A549 (cell line): ENCODE results near the gene OSTM1. TPM values are rescaled to one million over a fixed set of nuclear protein-coding genes. Genes with fewer than 3 reads are reported as not detected.

ENCODE experiments used
- ATAC-seq, 2 experiments: fragments of 200-7000 bp in 1 of 2; fragments of >200 bp in 1 of 2; cut with Nextera tagmentation in 1 of 2; cut with Tn5 transposase in 1 of 2; 3 replicates each; pipeline versions ENCODE4 v1.8.0 to v1.9.1; 2018 to 2020; ENCODE audit warnings: mild to moderate bottlenecking in 1 of 2, moderate library complexity in 1 of 2
- CTCF ChIA-PET: fragments of 300-600 bp; sonication (Branson Sonifier 250); formaldehyde crosslinking; extraction: SDS; loops from one replicate; lab custom pipeline; 2021; ENCODE audit warnings: antibody characterized with exemption, inconsistent platforms; lab: Yijun Ruan, JAX
- POLR2A ChIA-PET: fragments of 350-600 bp; formaldehyde crosslinking; extraction: SDS; loops from one replicate; lab custom pipeline; 2021; ENCODE audit warnings: antibody characterized with exemption, inconsistent platforms; lab: Yijun Ruan, JAX
- DNase-seq, 2 experiments: peaks; one replicate each; pipeline versions ENCODE4 v3.0.0 to v3.0.0-alpha.2; 2011 to 2016; ENCODE audit warnings: low read depth in 1 of 2, low spot score in 1 of 2
- FAIRE-seq: peaks from 2 replicates; lab custom pipeline; 2011; peaks lifted over from hg19 to GRCh38; lab: Jason Lieb, UNC
- H3K27ac ChIP-seq, 2 experiments: fragments of >200 bp; sonication (Bioruptor Twin); formaldehyde crosslinking; 3 replicates each; pipeline ENCODE4 v1.5.1; 2016 to 2017
- H3K4me1 ChIP-seq: fragments of >200 bp; sonication (Bioruptor Twin); formaldehyde crosslinking; 3 replicates; pipeline ENCODE4 v1.6.1; 2016
- H3K4me2 ChIP-seq: fragments of >200 bp; sonication (Bioruptor Twin); formaldehyde crosslinking; 3 replicates; pipeline ENCODE4 v1.6.1; 2016
- H3K4me3 ChIP-seq: fragments of >200 bp; sonication (Bioruptor Twin); formaldehyde crosslinking; 3 replicates; pipeline ENCODE4 v1.5.1; 2016
- H3K9me3 ChIP-seq: fragments of >200 bp; sonication (Bioruptor Twin); formaldehyde crosslinking; 3 replicates; pipeline ENCODE4 v1.6.1; 2016
- ATOH8 ChIP-seq: fragments of 250-450 bp; sonication (Bioruptor Pico); IDR thresholded peaks from 2 replicates; pipeline ENCODE4 v1.5.0; 2020; ENCODE audit warnings: low read depth, mild to moderate bottlenecking, moderate library complexity
- BCL3 ChIP-seq: fragments of >200 bp; sonication (Bioruptor Twin); formaldehyde crosslinking; IDR thresholded peaks from 3 replicates; pipeline ENCODE4 v1.6.1; 2016
- BHLHE40 ChIP-seq: IDR thresholded peaks from 2 replicates; pipeline ENCODE4 v1.6.1; 2012; ENCODE audit warnings: low read depth, low read length, inconsistent platforms
- CBX8 ChIP-seq: fragments of 200-600 bp; sonication (generic); IDR thresholded peaks from 2 replicates; pipeline ENCODE4 v1.6.1; 2016
- FOSB ChIP-seq: fragments of 250-450 bp; sonication (Bioruptor Pico); IDR thresholded peaks from 2 replicates; pipeline ENCODE4 v1.5.0; 2020; ENCODE audit warnings: mild to moderate bottlenecking, moderate library complexity
- GATA3 ChIP-seq: IDR thresholded peaks from 2 replicates; pipeline ENCODE4 v1.6.1; 2012; ENCODE audit warnings: borderline replicate concordance
- HDAC2 ChIP-seq: fragments of 200-600 bp; sonication (generic); IDR thresholded peaks from 2 replicates; pipeline ENCODE4 v1.6.1; 2016
- HES2 ChIP-seq: fragments of >200 bp; sonication (Bioruptor Twin); formaldehyde crosslinking; IDR thresholded peaks from 2 replicates; pipeline ENCODE4 v1.6.1; 2016
- HEYL ChIP-seq: fragments of 250-450 bp; sonication (Bioruptor Pico); IDR thresholded peaks from 2 replicates; pipeline ENCODE4 v1.8.0; 2021; ENCODE audit warnings: mild to moderate bottlenecking, moderate library complexity
- HOXA7 ChIP-seq: fragments of 250-450 bp; sonication (Bioruptor Pico); IDR thresholded peaks from 2 replicates; pipeline ENCODE4 v1.5.0; 2020; ENCODE audit warnings: mild to moderate bottlenecking, moderate library complexity
- HOXB13 ChIP-seq: fragments of 250-450 bp; sonication (Bioruptor Pico); IDR thresholded peaks from 2 replicates; pipeline ENCODE4 v1.5.0; 2020; ENCODE audit warnings: low read depth, mild to moderate bottlenecking, moderate library complexity
- HOXB5 ChIP-seq: fragments of 250-450 bp; sonication (Bioruptor Pico); IDR thresholded peaks from 2 replicates; pipeline ENCODE4 v1.5.0; 2020; ENCODE audit warnings: mild to moderate bottlenecking, moderate library complexity
- JUNB ChIP-seq: fragments of >200 bp; sonication (Bioruptor Twin); formaldehyde crosslinking; IDR thresholded peaks from 2 replicates; pipeline ENCODE4 v1.6.1; 2016
- KDM1A ChIP-seq: fragments of 200-600 bp; sonication (generic); IDR thresholded peaks from 2 replicates; pipeline ENCODE4 v1.6.1; 2016; ENCODE audit warnings: low read depth, mild to moderate bottlenecking
- MAFK ChIP-seq: fragments of 450-650 bp; IDR thresholded peaks from 2 replicates; pipeline ENCODE4 v1.6.1; 2014; ENCODE audit not compliant: partially characterized antibody
- MAZ ChIP-seq: fragments of 150-350 bp; IDR thresholded peaks from 2 replicates; pipeline ENCODE4 v1.6.1; 2014; ENCODE audit warnings: antibody characterized with exemption, low read depth, low read length, borderline replicate concordance
- MYC ChIP-seq: IDR thresholded peaks from 2 replicates; pipeline ENCODE4 v1.6.1; 2012; ENCODE audit warnings: mild to moderate bottlenecking, inconsistent platforms, low read length, improper control_type of control experiment, borderline replicate concordance
- NFE2L2 ChIP-seq: fragments of 150-350 bp; conservative IDR thresholded peaks from 2 replicates; pipeline ENCODE4 v1.6.1; 2014; ENCODE audit warnings: low read length
- NPAS2 ChIP-seq: fragments of 250-450 bp; sonication (Bioruptor Pico); IDR thresholded peaks from 2 replicates; pipeline ENCODE4 v1.8.0; 2022; ENCODE audit warnings: mild to moderate bottlenecking, moderate library complexity, borderline replicate concordance
- PBX3 ChIP-seq: IDR thresholded peaks from 2 replicates; pipeline ENCODE4 v1.6.1; 2012
- PHF8 ChIP-seq: fragments of 200-600 bp; sonication (generic); IDR thresholded peaks from 2 replicates; pipeline ENCODE4 v1.6.1; 2016; ENCODE audit warnings: low read depth, mild to moderate bottlenecking, antibody characterized with exemption, moderate library complexity, borderline replicate concordance
- POLR2A ChIP-seq: IDR thresholded peaks from 2 replicates; pipeline ENCODE4 v1.6.1; 2012; ENCODE audit warnings: mild to moderate bottlenecking, low read length
- POLR2AphosphoS2 ChIP-seq: conservative IDR thresholded peaks from 2 replicates; pipeline ENCODE4 v1.6.1; 2012; ENCODE audit warnings: low read length, improper control_type of control experiment, inconsistent platforms
- RCOR1 ChIP-seq: fragments of 150-350 bp; IDR thresholded peaks from 2 replicates; pipeline ENCODE4 v1.6.1; 2014; ENCODE audit warnings: antibody characterized with exemption, low read length, low read depth
- RFX5 ChIP-seq: fragments of 450-650 bp; IDR thresholded peaks from 2 replicates; pipeline ENCODE4 v1.7.1; 2014; ENCODE audit warnings: antibody characterized with exemption, mild to moderate bottlenecking, moderate library complexity
- SMC3 ChIP-seq: fragments of >200 bp; sonication (Bioruptor Twin); formaldehyde crosslinking; IDR thresholded peaks from 3 replicates; pipeline ENCODE4 v1.6.1; 2018; ENCODE audit warnings: inconsistent platforms
- SREBF2 ChIP-seq: fragments of 450-650 bp; IDR thresholded peaks from 2 replicates; pipeline ENCODE4 v1.6.1; 2014; ENCODE audit warnings: mild to moderate bottlenecking, moderate library complexity
- ZC3H11A ChIP-seq: fragments of 450-650 bp; IDR thresholded peaks from 2 replicates; pipeline ENCODE4 v1.6.1; 2014; ENCODE audit warnings: antibody characterized with exemption, mild to moderate bottlenecking
- WGBS: methylation state at CpG from one replicate; pipeline ENCODE4 v1.1.6; 2017; ENCODE audit errors: missing lambda C conversion rate; 5-methylcytosine and 5-hydroxymethylcytosine counted together
- polyA plus RNA-seq, 4 experiments: library from polyadenylated mRNA; depleted of rRNA in 3 of 4; stranded (reverse); fragments of >200 nt; fragmentation: RNase III in 1 of 4; extraction: RNeasy Plus Mini Kit Qiagen cat#74134 plus additional on column Dnase treatment in 1 of 4; gene quantifications; 2 replicates in 3 of 4; 3 replicates in 1 of 4; pipeline ENCODE4 v1.2.3, GENCODE V29; 2011 to 2017

The OSTM1 gene
- polyA plus RNA-seq, 2 of the 4 experiments (the other 2 are of a cell fraction): 16.8 to 41.7 TPM

- H3K4me2 ChIP-seq: peak overlapping the region; percentile 46; the same call in 2 of the 3 replicates
- ATAC-seq (peak in 1 of 2 experiments; percentile 53; a peak in 3 of 6 replicates), FAIRE-seq (no peak), DNase-seq (peak in 1 of 2 experiments; percentile 16)
- peak overlapping the region in 1 of 2 experiments; percentile 64; a peak in 3 of 6 replicates for H3K27ac ChIP-seq
- ChIA-PET CTCF (interaction anchor here (1.1 kb wide), 1 partner anchor 99 kb away, joined by 4 read pairs; no protein-coding TSS in a partner anchor), POLR2A (no interaction called here)
- H3K4me3 ChIP-seq: no peak overlapping the region
- H3K4me1 ChIP-seq: peaks cover 12% of the 10 kb centered on the region
- no peaks in the 10 kb centered on the region for H3K9me3 ChIP-seq
- 53% methylated on average over 2 of the region's 2 CpGs for WGBS
- TF ChIP-seq PHF8: no peak
- TF ChIP-seq BCL3: no peak
- TF ChIP-seq POLR2AphosphoS2: no peak
- TF ChIP-seq FOSB (CRISPR knock-in tag): no peak
- TF ChIP-seq JUNB: no peak
- TF ChIP-seq RFX5: no peak
- no peak for TF ChIP-seq HOXA7 (CRISPR knock-in tag)
- TF ChIP-seq RCOR1: no peak
Measured at GRCh38 chr6:108080010-108080780, 5.7 kb upstream of the OSTM1 start.

- WGBS: 87% methylated on average over 1 of the region's 1 CpG
- Histone ChIP-seq H3K4me3 (no peak overlapping the region), H3K27ac (no peak overlapping the region), H3K9me3 (no peaks in the 10 kb centered on the region), H3K4me1 (peaks cover 16% of the 10 kb centered on the region), H3K4me2 (no peak overlapping the region)
- DNase-seq (no peak), ATAC-seq (no peak), FAIRE-seq (no peak)
- no peak for TF ChIP-seq JUNB
- TF ChIP-seq MAFK: no peak
- TF ChIP-seq PBX3: no peak
- POLR2A ChIA-PET: no interaction called here
- CTCF ChIA-PET: no interaction called here
Measured at GRCh38 chr6:108078191-108078590, 3.6 kb upstream of the OSTM1 start.

GRCh38 chr6:108074057-108074358 is 533 bp downstream of the OSTM1 start:
- TF ChIP-seq SMC3 (no peak), MAZ (no peak), POLR2A (no peak), NFE2L2 (no peak), HEYL (no peak)
- CTCF ChIA-PET: no interaction called here
- WGBS: 0% methylated on average over 1 of the region's 12 CpGs
- peaks cover 7% of the 10 kb centered on the region; the same call in 1 of the 3 replicates for H3K4me1 ChIP-seq
- POLR2A ChIA-PET: no interaction called here
- ATAC-seq (peak; percentile 75 to 77; a peak in 5 of 6 replicates), FAIRE-seq (no peak), DNase-seq (no peak)
- peak overlapping the region; percentile 93 to 97 for H3K27ac ChIP-seq
- H3K4me3 ChIP-seq: peak overlapping the region; percentile 95
- H3K4me2 ChIP-seq: peak overlapping the region; percentile 91
- no peaks in the 10 kb centered on the region for H3K9me3 ChIP-seq

- no peak for ATAC-seq
- Histone ChIP-seq H3K4me3 (no peak overlapping the region), H3K9me3 (no peaks in the 10 kb centered on the region), H3K4me2 (no peak overlapping the region), H3K4me1 (peaks cover 7% of the 10 kb centered on the region; the same call in 1 of the 3 replicates), H3K27ac (no peak overlapping the region)
- WGBS: 96% methylated on average over 3 of the region's 3 CpGs
- FAIRE-seq: no peak
- ChIA-PET CTCF (no interaction called here), POLR2A (no interaction called here)
- no peak for DNase-seq
- TF ChIP-seq HES2 (no peak), POLR2A (no peak), MYC (no peak), HOXB5 (no peak), HOXB13 (CRISPR knock-in tag) (no peak), BHLHE40 (no peak), POLR2AphosphoS2 (no peak), MAZ (no peak), HDAC2 (no peak), HOXA7 (CRISPR knock-in tag) (no peak), HEYL (no peak), SREBF2 (no peak), CBX8 (no peak), NPAS2 (CRISPR knock-in tag) (no peak), ZC3H11A (no peak), KDM1A (no peak), ATOH8 (no peak), GATA3 (no peak), FOSB (CRISPR knock-in tag) (no peak)
Measured at GRCh38 chr6:108071736-108072276, 2.7 kb downstream of the OSTM1 start.
